Activated gamma-delta T cell (primary cell): ENCODE data around the gene WDHD1.
"Not testable (repeated sequence)": the region's sequence is repeated elsewhere in the genome, so short reads cannot be mapped to it uniquely, and the experiment has no call there.

Experiments used
- DNase-seq: peaks from one replicate; lab custom pipeline; 2025; lab: John Stamatoyannopoulos, UW

Gene WDHD1

GRCh38 chr14:55048900-55049436 lies 22.1 kb upstream of the WDHD1 start:
- DNase-seq, result no peak

- DNase-seq, result no peak
Observed at GRCh38 chr14:55047301-55048053, 20.6 kb upstream of the WDHD1 start.

- no peak for DNase-seq
Observed at GRCh38 chr14:55045087-55045486, 18.2 kb upstream of the WDHD1 start.

- DNase-seq, result no peak
Observed at GRCh38 chr14:55043528-55043927, 16.6 kb upstream of the WDHD1 start.

- no peak for DNase-seq
Observed at GRCh38 chr14:55038708-55039107, 11.8 kb upstream of the WDHD1 start.

GRCh38 chr14:55037995-55038394 lies 11.1 kb upstream of the WDHD1 start:
- DNase-seq, result not testable (repeated sequence)

- no peak for DNase-seq
Observed at GRCh38 chr14:55031190-55031589, 4.3 kb upstream of the WDHD1 start.

- DNase-seq, result no peak
Observed at GRCh38 chr14:55028476-55028875, 1.6 kb upstream of the WDHD1 start.

- no peak for DNase-seq
Observed at GRCh38 chr14:55028066-55028465, 1.2 kb upstream of the WDHD1 start.

- DNase-seq, result no peak
Observed at GRCh38 chr14:55026441-55026792, 482 bp downstream of the WDHD1 start.

GRCh38 chr14:55025948-55026347 lies 951 bp downstream of the WDHD1 start:
- no peak for DNase-seq

GRCh38 chr14:55024365-55024764 lies 2.5 kb downstream of the WDHD1 start:
- not testable (repeated sequence) for DNase-seq

GRCh38 chr14:55019968-55020554 lies 6.8 kb downstream of the WDHD1 start:
- no peak for DNase-seq

GRCh38 chr14:55015006-55015405 lies 11.9 kb downstream of the WDHD1 start:
- DNase-seq, result no peak

- DNase-seq, result no peak
Observed at GRCh38 chr14:55005071-55005470, 21.8 kb downstream of the WDHD1 start.

GRCh38 chr14:55000381-55000780 lies 26.5 kb downstream of the WDHD1 start:
- DNase-seq, result no peak

GRCh38 chr14:54985156-54985555 lies 41.7 kb downstream of the WDHD1 start:
- DNase-seq, result no peak

GRCh38 chr14:54981698-54982097 lies 45.2 kb downstream of the WDHD1 start:
- no peak for DNase-seq

- DNase-seq, result no peak
Observed at GRCh38 chr14:54979039-54979438, 47.9 kb downstream of the WDHD1 start.

- DNase-seq, result no peak
Observed at GRCh38 chr14:54976316-54976715, 50.6 kb downstream of the WDHD1 start.

GRCh38 chr14:54975856-54976255 lies 51.0 kb downstream of the WDHD1 start:
- DNase-seq, result no peak

GRCh38 chr14:54974788-54975414 lies 52.0 kb downstream of the WDHD1 start:
- DNase-seq, result no peak

GRCh38 chr14:54967496-54967895 lies 59.4 kb downstream of the WDHD1 start:
- no peak for DNase-seq
